NCI-H1694 (cell line): ENCODE results near the gene KMT2E.
"Not testable (repeated sequence)": the region's sequence is repeated elsewhere in the genome, so short reads cannot be mapped to it uniquely, and the experiment has no call there.

Source experiments
- DNase-seq: peaks from one replicate; lab custom pipeline; 2025; lab: John Stamatoyannopoulos, UW

The KMT2E gene

DNA sequence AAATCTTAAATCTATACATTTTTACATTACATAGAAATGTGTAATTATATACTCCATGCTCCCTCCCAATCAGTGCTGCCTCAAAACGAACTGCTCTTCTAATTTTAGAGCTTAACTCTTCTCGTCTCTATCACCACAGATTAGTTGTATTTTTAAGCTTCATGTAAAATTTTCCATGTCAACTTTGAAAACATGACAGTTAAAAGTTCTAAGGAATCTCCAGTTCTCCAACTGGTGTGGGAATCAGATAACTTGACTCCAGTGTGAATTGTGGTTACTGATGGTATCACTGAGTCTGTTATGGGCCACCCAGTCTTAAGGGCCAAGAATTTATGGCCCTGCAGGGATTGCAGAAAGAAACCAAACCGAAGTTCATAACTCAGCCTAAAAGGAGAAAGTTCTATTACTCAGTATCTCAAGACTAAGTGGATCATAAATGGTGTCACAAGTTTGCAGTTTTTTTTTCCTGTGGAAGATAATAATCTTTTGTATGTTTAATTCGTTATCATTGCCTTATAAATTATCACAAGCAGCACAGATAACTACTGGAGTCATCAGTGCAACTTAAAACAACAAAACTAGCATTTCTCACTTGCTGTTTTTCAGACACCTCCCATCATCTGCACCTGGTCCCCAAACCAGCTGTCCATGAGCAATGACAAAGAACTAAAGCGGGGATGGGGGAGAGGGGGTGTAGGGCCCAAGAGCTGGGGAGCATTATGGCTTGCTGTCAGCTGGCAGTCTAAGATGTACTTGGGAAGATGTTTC is 31.5 kb upstream of the KMT2E start:
- DNase-seq, result peak; percentile 39

DNA sequence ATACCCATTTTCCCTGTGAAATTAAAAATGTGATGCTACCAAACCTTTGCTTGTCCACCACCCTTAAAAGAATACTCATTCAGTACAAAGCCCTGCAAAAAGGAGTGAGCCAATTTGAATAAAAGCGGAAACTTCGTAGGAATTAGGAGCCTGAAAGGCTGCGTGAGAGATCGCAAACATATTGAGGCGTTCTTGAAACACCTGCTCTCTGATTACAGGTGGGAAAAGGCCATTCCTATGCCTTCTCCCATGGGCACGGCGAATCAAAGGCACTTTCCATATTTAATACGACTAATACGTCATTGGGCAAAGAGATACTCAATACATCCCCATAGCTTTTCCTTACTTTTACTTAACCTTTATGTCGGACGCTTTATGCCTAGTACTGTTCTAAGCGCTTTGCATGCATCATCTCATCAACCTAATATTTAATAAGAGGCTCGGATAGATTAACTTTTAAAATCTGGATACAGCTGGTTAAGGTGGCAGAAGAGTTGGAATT is 30.9 kb upstream of the KMT2E start:
- peak; percentile 39 for DNase-seq

DNA sequence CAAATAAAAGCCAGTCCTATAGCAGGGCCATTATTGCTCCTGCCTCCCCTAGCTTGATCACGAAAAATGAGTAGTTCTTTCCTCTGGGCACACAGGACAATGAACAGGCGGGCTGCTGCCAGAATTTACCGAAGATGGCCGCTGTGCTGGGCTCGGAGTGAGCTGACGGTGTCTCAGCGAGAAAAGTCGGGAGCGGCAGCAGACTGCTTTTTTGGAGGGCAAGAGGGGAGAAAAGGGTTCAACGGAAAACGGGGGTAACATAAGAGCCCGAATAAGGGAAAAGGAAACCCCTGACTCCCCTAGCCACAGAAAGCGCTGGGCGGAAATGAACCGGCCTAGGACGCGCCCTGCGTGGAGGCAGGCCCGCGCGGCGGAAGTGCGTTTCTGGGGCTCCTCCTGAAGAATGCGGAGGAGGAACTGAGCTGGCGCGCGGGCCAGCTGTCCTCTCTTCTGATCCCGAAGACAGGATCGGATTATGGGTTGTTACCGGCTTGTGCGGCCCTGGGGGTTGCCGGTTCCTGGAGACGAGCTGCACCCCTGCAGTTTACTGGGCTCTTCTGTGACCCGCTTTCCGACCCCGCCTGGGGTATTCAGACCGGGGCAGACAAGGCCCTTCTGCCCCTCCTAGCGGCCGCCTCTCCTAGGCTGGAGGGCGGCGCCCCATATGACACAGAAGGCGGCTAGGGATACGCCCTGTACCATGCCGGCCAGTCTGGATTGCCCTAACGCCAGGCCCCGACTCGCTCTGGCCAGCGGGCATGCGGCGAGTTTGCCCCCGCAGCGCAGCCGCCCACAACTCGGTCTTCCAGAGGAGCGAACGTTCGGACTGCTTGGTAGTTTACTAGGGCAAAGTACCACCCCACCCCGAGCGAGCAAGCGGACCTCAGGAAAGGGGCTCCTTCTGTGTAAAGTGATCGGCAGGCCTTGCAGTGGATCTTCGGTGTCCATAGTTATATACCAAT is 30.1 kb upstream of the KMT2E start:
- peak; percentile 79 for DNase-seq

DNA sequence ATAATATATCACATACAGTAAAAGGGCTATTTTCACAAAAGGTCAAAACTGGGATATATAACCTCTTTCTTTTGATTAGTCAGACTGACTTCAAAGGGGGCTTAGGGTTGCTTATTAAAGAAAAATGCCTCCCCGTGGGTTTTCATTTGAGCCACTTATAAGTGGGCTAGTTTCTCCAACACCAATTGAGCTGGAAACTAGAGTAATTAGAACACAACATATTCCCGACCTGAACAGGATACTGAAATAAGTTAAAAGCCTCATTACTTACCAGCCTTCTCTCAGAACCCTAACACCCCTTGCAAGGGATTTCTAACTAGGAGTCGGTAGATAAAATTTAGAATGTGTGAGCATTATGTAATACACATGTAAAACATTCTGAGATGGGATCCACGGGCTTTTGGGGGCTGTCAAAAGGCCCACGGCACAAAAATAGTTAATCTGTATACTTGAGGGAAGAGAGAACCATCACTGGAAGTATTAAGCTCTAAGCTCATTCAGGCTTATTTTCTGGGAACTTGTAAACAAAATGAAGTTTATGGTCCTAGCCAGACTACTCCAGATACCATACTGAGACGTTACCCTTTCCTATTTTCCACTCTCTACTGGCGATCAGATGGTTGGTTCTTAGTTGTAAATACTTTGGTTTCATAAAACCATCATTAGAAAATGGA is 29.3 kb upstream of the KMT2E start:
- no peak for DNase-seq

DNA sequence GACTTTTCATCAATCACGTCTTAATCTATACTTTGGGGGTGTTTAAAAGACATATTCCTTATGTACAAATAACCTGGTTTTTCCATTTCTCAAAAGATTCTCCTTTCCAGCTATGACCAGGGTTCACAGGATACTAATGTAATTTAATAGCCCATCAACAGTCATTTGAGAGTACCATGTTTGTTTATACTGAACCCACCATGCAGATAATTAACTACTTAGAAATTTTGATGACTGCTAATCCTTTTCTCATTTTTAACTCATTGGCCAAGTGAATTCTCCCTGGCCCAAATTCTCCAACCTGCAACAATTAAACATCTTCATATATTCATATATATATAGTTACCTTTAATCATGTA is 28.8 kb upstream of the KMT2E start:
- no peak for DNase-seq

DNA sequence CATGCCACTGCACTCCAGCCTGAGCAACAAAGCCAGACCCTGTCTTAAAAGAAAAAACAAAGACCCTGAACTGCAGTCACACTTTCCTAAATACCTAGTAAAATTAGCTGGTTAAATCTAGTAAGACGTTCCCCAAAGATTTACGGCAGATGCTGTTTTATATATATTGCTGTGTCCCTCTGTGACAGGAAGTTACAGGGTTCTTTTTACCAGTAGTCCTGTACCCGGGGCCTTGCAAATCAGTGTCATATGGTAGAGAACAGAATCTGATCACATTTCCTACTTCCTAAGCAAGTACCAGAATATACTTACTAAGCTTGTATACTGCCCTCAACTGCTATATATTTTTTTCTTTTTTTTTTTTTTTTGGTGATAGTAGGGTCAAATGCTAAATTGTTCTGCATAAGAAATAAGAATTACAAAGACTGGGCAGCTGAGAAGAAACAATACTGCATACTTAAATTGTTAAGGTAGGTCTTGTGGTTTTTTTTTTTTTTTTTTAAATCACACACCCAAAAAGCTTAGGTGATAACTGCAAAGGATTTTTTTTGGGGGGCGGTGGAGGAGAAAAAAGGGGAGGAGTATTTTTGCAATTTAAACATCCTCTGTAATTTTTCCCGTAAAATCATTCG is 27.3 kb upstream of the KMT2E start:
- DNase-seq, result no peak

DNA sequence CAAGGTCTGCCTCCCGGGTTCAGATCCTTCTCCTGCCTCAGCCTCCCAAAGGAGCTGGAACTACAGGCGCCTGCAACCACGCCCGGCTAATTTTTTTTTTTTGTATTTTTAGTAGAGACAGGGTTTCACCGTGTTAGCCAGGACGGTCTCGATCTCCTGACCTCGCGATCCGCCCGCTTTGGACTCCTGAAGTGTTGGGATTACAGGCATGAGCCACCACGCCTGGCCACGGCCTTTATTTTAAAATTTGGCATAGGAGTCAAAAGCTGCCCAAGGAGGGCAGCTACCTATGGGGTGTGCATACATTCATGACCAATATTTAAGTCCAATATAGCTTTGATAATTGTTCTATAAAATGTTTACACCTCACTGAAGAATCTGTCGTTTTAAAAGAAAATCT is 26.6 kb upstream of the KMT2E start:
- DNase-seq, result not testable (repeated sequence)

DNA sequence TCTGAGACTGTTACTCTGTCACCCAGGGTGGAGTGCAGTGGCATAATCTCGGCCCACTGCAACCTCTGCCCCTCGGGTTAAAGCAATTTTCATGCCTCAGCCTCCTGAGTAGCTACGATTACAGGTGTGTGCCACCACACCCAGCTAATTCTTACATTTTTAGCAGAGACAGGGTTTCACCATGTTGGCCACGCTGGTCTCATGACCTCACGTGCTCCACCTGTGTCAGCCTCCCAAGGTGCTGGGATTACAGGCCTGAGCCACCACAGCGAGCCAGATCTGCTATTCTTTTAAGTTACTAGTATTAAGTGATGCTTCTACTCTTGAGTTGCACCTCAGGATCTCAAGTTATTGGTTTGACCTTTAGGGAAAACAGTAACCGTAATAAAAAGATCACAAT is 23.0 kb upstream of the KMT2E start:
- DNase-seq, result no peak

DNA sequence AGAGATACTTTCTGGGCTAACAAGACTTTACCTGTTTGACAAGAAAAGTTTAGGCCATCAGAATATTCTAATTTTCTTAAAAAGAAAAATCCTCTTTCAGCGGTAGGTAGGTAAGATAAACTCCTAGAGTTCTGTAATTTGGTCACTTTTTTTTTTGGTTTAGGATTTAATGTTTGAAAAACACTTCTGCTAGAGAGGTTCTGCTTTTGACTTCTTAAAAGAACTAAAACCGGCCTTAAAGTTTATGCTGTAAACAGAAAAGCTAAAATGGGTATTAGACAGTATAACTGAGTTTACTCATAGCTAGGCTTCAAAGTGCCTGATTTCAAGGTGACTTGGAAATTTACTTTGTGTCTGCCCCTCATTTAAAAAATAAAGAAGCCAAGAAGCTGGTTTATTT is 21.7 kb upstream of the KMT2E start:
- DNase-seq, result no peak

DNA sequence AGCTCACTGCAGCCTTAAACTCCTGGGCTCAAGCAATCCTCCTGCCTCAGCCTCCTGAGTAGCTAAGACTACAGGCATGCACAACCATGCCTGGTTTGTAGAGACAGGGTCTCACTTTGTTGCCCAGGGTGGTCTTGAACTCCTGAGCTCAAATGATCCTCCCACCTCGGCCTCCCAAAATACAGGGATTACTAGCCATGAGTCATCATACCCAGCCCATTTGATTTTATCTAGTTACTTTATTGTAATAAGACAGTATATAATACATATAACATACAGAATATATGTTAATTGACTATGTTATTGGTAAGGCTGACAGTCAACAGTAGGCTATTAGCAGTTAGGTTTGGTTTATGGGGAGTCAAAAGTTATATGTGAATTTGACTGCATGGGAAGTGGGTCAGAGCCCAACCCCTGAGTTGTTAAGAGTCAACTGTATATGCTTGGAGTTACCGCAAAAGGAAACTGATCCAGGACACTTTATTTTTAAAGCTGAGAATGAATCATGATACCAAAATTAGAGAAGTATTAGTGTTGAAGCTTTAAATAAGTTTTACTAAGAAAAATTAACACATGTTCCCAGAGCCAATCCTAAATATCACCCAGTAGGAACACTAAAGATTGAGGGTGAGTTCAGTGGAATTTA is 20.7 kb upstream of the KMT2E start:
- no peak for DNase-seq

DNA sequence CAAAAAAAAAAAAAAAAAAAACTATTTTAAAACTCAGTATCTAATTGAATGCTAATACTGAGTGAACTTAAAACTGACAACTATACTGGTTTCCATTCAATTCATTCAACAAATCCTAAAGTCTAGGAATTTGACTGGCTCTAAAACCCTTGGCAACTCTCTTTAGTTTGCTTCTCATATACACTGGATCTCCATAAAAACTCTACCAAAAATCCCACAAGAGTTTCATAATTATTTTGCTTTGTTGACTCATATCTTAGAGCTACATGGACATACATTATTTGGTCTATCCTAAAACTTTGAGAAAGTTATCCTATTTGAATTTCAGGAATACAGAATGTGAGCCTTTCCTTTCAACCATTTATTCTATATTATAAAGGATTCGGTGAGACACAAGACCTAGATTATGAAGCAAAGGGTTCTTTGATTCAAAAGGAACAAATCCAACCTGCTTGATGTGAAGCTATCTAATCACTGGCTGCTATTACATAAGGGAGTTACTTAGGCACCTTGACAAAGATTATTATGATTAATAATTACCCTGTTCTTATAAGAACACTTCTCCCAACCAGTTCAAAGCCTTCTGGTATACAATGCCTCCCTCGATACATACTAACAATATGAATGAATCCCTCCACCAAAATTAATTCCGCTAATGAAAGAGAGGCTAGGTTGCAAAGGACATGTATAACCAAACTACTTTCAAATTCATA is 15.8 kb upstream of the KMT2E start:
- DNase-seq, result no peak

DNA sequence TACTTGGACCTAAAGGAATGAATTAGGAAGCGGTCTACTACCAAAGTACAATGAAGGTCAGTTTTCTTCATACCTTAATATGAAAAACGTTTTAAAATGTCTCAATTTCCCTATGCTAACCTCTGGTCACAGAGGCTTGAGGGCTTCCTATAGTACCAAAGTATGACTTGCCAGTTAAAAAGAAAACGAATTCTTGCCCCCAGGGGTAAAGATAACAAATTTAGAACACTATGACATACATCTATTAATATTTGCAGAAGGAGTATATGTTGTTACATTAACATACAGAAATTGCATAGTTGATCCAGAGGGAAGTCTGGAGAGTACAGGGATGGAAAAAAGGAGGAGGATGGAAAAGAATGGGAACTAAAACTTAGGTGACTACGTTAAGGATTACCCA is 13.8 kb upstream of the KMT2E start:
- DNase-seq, result no peak

DNA sequence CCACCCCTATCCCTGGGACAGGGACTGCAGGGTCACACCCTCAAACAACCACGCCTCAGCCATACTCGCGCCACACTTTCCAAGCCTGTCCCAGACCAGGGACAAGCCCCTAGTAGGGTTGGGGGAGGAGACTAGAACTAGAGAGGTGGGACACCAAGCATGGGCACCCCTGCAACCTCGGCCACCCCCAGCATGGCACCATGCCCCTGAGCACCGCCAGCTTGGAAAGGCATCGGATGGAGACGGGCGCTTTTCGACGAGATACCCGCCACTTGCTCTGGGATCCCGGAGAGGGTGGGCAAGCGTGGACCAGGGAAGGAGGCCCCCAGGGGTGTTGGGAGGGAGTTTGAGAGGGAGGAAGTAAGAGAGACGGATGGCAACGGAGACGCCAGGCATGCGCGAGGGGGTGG is 13.1 kb upstream of the KMT2E start:
- DNase-seq, result no peak

DNA sequence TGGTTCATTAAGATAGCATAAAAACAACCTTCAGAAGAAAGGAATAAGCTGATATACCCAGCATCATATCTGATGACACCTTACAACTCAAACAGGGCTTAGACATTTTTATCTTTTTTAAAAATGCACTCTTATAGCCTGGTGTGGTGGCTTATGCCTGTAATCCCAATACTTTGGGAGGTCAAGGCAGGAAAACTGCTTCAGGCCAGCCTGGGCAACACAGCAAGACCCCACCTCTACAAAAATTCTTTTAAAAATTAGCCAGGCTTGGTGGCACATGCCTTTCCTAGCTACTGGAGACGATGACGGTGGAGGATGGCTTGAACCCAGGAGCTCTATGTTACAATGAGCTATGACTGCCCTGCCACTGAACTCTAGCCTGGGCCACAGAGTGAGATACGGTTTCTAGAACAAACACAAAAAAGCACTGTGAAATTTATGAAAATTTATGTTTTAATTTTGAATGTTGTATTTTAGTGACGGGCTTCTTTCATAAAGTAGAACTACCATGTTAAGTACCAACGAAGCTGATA is 12.3 kb upstream of the KMT2E start:
- no peak for DNase-seq

DNA sequence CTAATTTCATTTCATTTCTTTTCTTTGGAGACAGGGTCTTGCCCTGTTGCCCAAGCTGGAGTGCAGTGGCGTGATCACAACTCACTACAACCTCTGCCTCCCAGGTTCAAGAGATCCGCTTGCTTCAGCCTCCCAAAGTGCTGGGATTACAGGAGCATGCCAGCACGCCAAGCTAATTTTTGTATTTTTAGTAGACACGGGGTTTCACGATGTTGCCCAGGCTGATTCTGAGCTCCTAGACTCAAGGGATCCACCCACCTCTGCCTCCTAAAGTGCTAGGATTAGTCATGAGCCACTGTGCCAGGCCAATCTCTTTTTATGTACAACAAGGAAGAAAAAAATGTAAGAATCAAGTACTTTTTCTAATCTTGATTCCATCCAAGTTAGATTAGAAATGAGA is 10.7 kb upstream of the KMT2E start:
- no peak for DNase-seq

DNA sequence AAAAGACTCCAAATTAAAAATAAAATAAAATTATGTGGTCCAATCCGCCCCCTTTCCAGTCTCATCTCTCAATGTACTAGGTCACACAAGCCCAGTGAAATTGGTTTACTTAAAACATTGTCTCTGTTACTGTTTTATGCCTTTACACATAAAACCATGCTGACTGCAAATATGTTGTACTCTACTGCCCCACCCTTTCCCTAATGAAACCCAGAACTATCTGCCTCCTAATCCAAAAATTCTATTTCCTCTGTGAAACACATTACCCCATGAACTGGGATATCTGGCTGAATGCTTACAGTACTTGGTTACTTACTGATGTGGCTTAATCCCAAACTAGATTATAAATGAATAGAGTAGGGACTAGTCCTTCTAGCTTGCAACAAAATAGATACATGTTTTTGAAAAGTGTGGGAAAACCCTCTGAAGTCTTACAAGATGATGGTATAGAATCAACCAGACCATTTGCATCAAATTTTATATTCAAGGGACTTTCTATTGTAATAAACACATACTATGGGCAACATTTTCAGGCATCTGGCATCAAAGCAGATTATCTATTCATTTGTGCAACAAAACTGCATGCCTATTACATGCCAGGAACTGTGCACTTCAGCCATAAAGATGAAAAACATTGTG is 10.0 kb upstream of the KMT2E start:
- no peak for DNase-seq

DNA sequence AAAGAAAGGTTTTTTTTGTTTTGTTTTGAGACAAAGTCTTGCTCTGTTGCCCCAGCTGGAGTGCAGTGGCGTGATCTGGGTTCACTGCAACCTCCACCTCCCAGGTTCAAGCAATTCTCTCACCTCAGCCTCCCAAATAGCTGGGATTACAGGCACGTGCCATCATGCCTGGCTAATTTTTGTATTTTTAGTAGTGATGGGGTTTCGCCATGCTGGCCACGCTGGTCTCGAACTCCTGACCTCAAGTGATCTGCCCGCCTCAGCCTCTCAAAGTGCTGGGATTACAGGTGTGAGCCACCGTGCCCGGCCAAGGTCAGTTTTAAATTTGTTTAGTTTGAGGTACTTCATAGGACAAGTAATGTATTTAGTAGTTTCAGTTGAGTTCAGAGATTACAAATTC is 9.0 kb upstream of the KMT2E start:
- DNase-seq, result not testable (repeated sequence)

DNA sequence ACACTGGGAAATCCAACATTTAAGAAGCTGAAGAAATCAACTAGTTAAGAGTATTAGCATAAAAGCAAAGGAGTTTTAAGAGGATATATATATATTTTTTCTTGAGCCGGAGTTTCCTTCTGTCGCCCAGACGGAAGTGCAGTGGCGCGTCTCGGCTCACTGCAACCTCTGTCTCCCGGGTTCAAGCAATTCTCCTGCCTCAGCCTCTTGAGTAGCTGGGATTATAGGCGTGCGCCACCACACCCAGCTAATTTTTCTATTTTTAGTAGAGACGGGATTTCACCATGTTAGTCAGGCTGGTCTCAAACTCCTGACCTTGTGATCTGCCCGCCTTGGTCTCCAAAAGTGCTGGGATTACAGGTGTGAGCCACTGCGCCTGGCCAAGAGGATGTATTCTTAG is 8.5 kb upstream of the KMT2E start:
- not testable (repeated sequence) for DNase-seq

DNA sequence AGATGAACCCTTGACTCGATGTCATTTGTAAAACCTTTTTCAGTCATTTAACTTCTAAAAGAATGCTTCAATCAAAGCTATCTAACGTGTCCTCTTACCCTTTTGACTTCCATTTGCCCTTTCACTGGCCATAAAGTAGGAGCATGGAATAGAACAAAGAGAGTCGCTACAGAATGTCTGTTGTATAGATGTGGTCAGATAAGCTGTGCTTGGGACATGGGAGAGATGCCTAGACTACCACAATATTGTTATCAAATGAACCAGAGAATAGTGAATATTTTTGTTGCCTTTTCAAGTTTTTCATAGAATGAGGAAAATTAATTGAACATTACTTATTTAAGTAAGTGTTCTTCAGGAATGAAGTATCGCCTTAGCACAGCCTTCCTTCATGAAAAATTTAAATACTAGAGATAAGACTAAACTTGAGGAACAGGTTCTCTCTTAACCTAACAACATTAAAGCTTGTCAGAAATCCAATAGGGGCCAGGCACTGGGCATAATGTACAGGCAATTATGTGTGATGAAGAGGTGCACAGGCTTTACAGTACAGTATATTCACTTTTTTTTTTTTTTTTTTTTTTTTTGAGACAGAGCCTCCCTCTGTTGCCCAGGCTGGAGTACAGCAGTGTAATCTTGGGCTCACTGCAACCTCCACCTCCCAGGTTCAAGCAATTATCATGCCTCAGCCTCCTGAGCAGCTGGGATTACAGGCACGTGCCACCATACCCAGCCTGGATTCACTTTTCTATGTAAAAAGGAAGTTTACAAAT is 7.5 kb upstream of the KMT2E start:
- DNase-seq, result no peak
